Measurements from ENCODE around the gene CLEC18A.
"Not testable (repeated sequence)": the region's sequence is repeated elsewhere in the genome, so short reads cannot be mapped to it uniquely, and the experiment has no call there.

CLEC18A gene

DNA sequence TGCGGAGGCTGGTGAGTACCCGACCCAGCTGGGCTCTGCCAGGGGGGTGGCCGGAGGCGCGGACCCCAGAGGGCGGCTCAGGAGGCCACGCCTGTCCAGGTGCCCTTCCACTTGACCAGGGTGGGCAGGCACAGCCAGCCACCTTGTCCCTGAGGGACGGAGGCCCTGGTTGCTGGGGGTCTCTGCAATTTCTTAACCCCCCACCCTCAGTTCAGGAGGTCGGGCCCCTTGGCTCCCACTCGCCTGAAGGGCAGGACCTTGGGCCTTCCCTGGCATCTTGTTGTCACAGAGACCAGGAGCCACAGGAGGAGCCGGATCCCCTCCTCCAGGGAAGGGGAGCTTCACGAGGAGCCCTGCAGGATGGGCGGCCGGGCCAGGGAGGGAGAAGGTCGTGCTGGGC, 982 bp downstream of the CLEC18A start:
- DNase-seq (ENCODE audit: low read depth in 2 of 2); H3K4me3 ChIP-seq (replicated peaks in 1 of 2; ENCODE audit: low read depth in 2 of 2, low read length in 2 of 2): not testable (repeated sequence)

DNA sequence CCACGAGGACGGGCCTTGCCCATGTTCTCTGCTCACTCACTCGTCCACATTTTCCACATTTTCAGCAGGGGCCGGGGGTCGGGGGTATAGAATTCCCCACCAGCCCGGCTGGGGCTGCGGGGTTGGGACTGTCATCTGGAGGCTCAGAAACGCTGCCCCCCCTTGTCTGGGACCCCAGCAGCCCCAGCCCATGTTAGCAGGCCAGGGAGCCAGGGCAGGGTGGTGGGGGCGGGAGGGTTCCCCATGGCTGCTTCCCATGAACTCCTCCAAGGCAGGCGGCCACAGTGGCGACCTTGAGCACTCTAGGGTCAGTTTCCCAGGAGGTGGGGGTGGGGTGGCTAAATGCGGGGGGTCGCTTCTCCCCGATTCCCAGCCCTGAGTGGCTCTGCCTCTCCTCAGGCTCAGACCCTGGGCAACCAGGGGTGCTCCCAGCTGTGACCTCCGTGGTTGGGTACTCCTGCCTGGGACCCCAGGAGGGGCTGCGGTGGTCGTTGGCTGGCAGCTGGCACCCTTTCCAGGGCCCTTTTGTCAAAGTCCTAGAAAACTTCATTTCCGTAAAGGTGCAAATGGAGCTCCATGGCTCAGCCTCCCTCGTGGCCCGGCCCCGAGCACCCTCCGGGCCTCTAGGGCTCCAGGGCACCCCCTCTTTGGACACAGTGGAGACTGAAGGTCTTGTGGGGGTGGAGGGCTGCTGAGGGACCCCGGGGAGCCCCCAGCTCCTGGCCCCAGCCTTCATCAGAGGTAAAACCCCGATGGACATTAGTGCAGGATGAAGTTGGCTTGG, 1.6 kb downstream of the CLEC18A start:
- H3K4me3 ChIP-seq (replicated peaks in 1 of 2; ENCODE audit: low read depth in 2 of 2, low read length in 2 of 2); DNase-seq (ENCODE audit: low read depth in 2 of 2): not testable (repeated sequence)

DNA sequence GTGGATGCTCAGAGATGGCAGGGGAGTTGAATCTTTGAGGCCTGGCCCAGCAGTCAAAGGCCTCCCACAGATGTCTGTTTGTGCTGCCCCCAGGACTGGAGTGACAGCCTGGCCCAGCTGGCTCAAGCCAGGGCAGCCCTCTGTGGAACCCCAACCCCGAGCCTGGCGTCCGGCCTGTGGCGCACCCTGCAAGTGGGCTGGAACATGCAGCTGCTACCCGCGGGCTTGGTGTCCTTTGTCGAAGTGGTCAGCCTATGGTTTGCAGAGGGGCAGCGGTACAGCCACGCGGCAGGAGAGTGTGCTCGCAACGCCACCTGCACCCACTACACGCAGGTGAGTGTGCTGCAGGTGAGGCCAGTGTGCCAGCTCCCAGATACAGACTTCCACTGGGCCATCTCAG, 3.1 kb downstream of the CLEC18A start:
- H3K4me3 ChIP-seq (replicated peaks in 1 of 2; ENCODE audit: low read depth in 2 of 2, low read length in 2 of 2); DNase-seq (ENCODE audit: low read depth in 2 of 2): not testable (repeated sequence)

DNA sequence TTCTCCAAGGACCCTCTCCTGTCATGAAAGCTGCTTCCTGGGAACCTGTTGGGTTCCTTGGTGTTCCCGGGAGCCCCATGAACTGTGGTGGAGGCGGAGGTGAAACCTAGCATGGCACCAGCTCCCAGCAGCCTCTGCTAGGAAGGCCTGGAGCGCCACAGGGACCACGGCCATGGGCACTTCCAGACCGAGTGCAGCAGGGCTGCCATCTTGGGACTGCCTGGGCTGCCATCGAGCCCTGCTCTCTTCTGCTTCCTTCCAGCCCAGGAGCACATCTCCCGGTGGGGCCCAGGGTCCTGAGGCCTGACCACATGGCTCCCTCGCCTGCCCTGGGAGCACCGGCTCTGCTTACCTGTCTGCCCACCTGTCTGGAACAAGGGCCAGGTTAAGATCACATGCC, 12.2 kb downstream of the CLEC18A start:
- not testable (repeated sequence) for DNase-seq (ENCODE audit: low read depth in 2 of 2); H3K4me3 ChIP-seq (replicated peaks in 1 of 2; ENCODE audit: low read depth in 2 of 2, low read length in 2 of 2)

DNA sequence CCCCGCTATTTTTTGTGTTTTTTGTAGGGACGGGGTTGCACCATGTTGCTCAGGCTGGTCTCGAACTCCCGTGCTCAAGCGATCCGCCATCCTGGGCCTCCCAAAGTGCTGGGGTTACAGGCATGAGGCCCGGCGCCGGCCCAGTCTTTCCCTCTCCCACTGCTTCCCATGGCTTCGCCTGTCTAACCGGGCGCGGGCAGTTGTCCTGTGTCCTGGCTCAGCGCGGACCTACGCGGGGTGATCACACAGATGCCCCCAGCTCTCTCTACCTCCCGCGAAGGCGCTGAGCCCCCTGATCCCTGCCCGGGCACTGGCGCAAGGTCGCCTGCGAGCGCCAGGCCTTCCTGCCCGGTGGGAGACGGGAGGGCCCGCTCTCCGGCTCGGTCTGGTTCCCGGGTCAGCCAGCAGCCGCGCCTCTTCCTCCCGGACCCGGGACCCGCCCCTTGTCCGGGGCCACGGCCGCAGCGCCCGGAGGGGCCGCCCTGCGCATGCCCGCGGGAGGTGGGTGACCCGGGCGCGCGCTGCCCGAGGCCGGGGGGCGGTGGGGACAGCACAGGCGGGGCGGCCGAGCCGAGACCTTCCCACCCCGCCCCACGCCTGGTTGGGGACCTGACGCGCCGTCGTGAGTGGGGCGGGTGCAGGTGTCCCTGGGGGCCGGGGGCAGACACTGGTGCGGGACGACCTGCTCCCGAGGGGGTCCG, 14.0 kb downstream of the CLEC18A start:
- DNase-seq (ENCODE audit: low read depth in 2 of 2): not testable (repeated sequence)
- H3K4me3 ChIP-seq (replicated peaks in 1 of 2; ENCODE audit: low read depth in 2 of 2, low read length in 2 of 2): peak overlapping the region in 1 of 2 donors; percentile 33

DNA sequence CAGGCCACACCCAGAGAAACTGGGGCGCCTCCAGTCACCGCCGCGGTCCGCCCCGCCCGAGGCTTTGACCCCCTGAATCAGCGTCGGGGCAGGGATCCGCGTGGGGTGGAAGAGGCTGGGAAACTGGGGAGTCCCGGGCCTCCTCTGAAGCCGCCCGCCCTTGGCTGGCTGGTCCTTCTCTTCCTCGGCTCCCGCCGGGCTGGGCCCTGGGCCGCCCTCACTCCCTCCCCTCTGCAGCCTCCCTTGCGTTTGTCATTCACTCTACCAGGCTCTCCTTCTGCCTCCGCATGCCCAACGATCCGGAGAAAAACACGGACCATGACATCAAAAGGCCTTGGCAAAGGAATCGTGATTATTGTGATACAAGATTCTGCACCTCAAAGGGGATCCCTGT, 14.5 kb downstream of the CLEC18A start:
- not testable (repeated sequence) for H3K4me3 ChIP-seq (replicated peaks in 1 of 2; ENCODE audit: low read depth in 2 of 2, low read length in 2 of 2); DNase-seq (ENCODE audit: low read depth in 2 of 2)

DNA sequence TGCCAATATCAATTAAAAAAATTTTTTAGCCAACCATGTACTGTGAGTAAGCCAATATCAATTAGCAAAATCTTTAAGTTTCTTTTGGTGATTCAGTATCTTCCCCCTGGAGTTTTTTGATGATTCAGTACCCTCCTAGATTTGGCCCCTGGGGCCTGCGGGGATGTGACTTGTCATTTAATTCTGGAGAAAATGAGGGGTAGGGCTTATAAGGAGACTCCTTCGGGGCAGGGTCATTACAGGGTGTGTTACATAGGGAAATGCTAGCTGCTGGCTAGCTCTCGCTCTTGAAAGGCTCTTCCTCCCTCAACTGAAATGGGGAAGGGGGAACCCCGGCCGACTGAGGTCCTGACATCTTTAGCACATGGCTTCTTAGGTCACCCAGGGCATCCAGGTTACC, 16.6 kb downstream of the CLEC18A start:
- not testable (repeated sequence) for H3K4me3 ChIP-seq (replicated peaks in 1 of 2; ENCODE audit: low read depth in 2 of 2, low read length in 2 of 2); DNase-seq (ENCODE audit: low read depth in 2 of 2)

DNA sequence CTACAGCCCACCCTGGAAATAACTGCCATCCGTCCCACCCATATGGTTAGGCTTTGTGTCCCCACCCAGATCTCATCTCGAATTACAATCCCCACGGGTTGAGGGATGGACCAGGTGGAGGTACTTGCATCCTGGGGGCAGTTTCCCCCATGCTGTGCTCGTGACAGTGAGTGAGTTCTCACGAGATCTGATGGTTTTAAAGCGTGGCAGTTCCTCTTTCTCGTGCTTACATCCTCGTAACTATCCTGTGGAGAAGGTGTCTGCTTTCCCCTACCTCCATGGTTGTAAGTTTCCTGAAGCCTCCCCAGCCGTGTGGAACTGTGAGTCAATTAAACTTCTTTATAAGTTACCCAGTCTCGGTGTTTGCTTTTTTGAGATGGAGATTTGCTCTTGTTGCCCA, 17.0 kb downstream of the CLEC18A start:
- DNase-seq (ENCODE audit: low read depth in 2 of 2); H3K4me3 ChIP-seq (replicated peaks in 1 of 2; ENCODE audit: low read depth in 2 of 2, low read length in 2 of 2): not testable (repeated sequence)

DNA sequence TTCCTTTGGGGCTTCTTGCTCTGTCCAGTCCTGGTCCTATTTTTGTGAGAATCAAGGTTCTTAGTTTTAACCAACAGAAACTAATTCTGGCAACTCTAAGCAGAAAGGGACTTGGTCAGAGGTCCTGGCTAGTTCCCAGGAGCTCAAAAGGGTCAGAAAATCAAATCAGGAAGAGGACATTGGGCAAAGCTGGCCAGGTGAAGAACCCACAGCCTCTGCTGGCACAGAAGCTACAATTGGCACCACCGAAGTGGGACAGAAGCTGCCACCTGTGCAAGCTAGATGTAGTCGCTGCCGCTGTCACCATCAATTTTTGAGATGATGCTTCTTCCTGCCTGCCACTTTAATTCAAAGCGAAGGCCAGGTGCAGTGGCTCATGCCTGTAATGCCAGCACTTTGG, 18.5 kb downstream of the CLEC18A start:
- H3K4me3 ChIP-seq (replicated peaks in 1 of 2; ENCODE audit: low read depth in 2 of 2, low read length in 2 of 2); DNase-seq (ENCODE audit: low read depth in 2 of 2): not testable (repeated sequence)

DNA sequence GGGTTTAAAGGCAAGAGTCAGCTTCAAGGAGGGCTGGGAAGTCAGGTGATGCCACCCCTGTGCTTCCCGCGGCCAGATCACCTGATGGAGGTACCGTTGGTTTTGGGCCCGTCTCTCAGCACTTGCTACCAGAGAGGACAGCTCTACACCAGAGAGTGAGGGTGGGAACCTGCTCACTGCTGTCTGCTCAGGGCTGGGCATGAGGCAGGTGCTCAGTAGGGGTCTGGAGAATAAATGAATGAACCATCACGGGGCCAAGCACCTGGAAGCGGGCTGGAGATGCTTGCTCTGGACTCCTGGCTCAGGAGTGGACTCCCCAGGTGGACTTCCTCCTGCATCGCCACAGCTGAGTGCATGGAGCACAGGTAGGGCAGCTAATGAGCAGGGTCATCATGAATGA, 21.0 kb downstream of the CLEC18A start:
- H3K4me3 ChIP-seq (replicated peaks in 1 of 2; ENCODE audit: low read depth in 2 of 2, low read length in 2 of 2); DNase-seq (ENCODE audit: low read depth in 2 of 2): not testable (repeated sequence)

DNA sequence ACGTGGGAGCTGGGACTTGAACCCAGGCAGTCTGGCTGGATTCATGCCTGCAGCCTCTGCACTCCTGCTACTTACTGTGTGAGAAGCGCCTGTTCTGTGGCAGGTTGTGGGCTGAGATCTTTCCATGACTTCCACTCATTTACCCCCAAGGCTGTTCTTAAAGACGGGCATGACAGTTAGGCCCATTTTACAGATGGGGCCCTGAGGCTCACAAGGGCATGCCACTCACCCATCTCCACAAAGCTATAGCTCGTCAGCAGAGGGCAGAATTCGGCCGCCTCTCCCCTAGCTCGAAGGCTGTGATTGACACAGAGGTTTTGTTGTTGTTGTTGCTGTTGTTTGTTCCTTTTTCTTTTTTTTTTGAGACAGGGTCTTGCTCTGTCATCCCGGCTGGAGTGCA, 21.8 kb downstream of the CLEC18A start:
- not testable (repeated sequence) for DNase-seq (ENCODE audit: low read depth in 2 of 2); H3K4me3 ChIP-seq (replicated peaks in 1 of 2; ENCODE audit: low read depth in 2 of 2, low read length in 2 of 2)

DNA sequence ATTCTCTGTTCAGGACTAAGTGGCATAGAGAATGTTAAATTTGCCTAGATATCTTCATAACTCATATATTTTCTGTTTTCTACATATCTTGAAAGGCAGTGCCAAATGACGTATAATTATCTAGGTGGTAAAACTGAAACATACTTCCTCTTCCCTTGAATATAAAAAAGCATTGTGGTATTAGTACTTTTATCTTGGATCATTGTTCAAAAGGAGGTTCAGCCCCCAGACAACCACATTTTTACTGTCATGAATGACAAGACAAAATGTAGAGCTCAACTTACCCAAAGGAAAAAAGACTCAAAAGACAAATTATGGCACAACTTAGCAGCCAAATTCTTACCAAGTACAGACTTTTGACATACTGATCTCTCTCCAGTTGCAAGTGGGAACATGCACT, 34.1 kb downstream of the CLEC18A start:
- H3K4me3 ChIP-seq (replicated peaks in 1 of 2; ENCODE audit: low read depth in 2 of 2, low read length in 2 of 2); DNase-seq (ENCODE audit: low read depth in 2 of 2): not testable (repeated sequence)

DNA sequence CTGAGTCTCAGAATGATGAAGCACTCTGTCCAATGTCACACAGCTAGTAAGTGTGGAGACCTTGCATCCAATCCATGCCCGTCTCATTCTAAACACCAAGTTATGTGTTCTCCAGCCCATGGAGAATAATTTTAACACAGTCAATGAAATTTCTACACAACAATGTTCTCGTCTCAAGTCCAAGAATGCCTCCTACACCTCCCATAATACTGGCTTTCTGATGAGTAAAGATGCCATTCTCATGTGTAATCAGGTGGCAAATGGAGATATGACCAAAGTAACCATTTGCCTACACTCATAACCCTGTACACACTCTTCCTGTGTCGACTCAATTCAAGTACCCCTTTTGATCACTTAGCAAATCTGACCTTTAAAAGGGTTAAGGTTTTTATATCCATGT, 46.8 kb downstream of the CLEC18A start:
- DNase-seq (ENCODE audit: low read depth in 2 of 2): peak; percentile 46 to 70
- H3K4me3 ChIP-seq (replicated peaks in 1 of 2; ENCODE audit: low read depth in 2 of 2, low read length in 2 of 2): not testable (repeated sequence)

DNA sequence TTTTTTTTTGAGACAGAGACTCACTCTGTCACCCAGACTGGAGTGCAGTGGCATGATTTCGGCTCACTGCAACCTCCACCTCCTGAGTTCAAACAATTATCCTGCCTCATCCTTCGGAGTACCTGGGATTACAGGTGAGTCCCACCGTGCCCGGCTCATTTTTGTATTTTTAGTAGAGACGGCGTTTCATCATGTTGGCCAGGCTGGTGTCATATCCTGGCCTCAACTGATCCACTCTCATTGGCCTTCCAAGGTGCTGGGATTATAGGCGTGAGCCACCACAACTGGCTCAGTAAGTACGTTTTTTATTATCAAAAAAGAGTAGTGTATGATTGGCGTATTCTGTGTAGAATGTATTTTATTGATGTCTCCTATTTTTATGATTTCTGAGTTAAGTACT, 48.7 kb downstream of the CLEC18A start:
- DNase-seq (ENCODE audit: low read depth in 2 of 2); H3K4me3 ChIP-seq (replicated peaks in 1 of 2; ENCODE audit: low read depth in 2 of 2, low read length in 2 of 2): not testable (repeated sequence)

DNA sequence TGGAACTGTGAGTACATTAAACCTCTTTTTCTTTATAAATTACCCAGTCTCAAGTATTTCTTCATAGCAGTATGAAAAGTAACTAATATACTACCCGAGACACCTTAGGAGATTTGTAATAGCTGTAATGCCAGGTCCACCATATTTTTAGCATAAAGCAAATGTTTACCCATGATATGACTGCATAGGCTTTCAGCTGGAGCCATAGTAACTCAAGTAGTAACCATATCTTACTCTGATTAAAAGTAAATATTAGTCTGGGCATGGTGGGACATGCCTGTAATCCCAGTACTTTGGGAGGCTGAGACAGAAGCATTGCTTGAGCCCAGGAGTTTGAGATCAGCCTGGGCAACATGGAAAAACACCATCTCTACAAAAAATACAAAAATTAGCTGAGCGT, 52.4 kb downstream of the CLEC18A start:
- not testable (repeated sequence) for H3K4me3 ChIP-seq (replicated peaks in 1 of 2; ENCODE audit: low read depth in 2 of 2, low read length in 2 of 2); DNase-seq (ENCODE audit: low read depth in 2 of 2)

DNA sequence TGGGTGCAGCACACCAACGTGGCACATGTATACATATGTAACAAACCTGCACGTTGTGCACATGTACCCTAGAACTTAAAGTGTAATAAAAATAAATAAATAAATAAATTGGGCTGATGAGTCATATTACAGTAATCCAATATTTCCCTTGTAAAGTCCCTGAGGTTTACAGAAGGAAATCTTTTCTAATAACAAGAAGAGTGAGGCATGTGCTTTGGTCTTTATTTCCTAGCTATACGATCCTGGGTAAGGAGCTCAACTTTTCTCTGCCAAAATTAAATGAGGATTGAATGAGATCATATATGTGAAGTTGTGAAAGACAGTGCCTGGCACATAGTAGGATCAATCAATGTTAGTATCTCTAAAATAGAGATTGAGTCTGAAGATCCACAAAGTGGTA, 57.5 kb downstream of the CLEC18A start:
- H3K4me3 ChIP-seq (replicated peaks in 1 of 2; ENCODE audit: low read depth in 2 of 2, low read length in 2 of 2); DNase-seq (ENCODE audit: low read depth in 2 of 2): not testable (repeated sequence)

DNA sequence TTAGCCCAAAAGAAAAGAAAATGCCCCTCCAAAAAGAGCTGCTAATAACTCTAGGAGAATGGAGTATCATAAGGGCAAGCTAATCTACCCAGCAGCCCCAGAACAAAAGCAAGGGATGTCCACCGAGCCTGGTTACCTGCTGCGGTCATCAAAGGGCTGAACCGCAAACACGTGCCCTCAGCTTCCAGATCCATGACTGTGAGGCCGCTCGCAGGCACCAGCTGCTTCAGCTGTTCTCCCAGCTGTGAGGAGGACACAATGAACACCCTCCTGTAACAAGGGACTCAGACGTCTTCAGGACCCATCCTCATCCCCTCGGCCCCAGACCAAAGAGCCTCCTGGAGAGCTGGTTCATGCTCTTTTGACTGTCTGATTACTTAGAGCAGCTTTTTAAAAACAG, 59.5 kb downstream of the CLEC18A start:
- H3K4me3 ChIP-seq (replicated peaks in 1 of 2; ENCODE audit: low read depth in 2 of 2, low read length in 2 of 2); DNase-seq (ENCODE audit: low read depth in 2 of 2): not testable (repeated sequence)

DNA sequence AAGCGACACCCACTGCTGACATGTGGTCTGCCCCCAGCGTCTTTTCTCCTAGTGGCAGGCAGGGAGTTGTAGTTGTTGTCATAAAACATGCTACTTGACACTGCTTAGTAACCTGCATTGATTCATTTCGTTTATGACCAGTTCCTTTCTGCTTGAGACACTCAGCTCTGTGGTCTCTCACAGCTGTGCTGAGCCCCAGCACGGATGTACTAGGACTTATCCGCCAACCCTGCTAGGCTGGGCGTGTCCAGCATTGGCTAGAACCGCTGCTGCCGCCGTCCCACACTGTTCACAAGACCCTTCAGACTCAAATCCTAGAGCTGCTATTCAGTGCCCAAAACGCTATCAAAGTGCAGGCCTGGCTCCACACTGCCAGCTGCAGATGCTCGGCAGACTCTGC, 60.0 kb downstream of the CLEC18A start:
- not testable (repeated sequence) for DNase-seq (ENCODE audit: low read depth in 2 of 2)

DNA sequence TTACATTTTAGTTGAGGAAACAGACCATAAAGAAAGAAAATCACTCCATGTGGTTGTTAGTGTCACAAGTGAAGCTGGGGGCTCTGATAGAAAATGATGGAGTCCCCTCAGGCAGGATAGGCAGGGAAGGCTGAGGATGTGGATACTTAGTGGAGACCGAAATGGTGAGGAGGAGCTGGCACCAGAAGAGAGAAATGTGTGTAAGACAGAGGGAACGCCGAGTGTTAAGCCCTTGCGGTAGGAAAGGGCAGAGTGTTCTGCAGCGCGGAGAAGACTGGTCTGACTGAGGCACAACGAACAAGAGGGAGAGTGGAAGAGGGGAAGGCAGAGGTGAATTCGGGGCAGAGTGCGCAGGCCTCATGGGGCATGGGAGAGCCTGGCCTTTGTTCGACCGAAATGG, 61.2 kb downstream of the CLEC18A start:
- DNase-seq (ENCODE audit: low read depth in 2 of 2): not testable (repeated sequence)

More for the DNA sequence above, 60.0 kb downstream of the CLEC18A start:
- not testable (repeated sequence) for H3K4me3 ChIP-seq (replicated peaks in 1 of 2; ENCODE audit: low read depth in 2 of 2, low read length in 2 of 2)

More for the DNA sequence above, 61.2 kb downstream of the CLEC18A start:
- not testable (repeated sequence) for H3K4me3 ChIP-seq (replicated peaks in 1 of 2; ENCODE audit: low read depth in 2 of 2, low read length in 2 of 2)

Data from cardiac fibroblast (primary cell).